ENCODE data around the gene MYEF2. TPM values are rescaled to one million over a fixed set of nuclear protein-coding genes. Genes with fewer than 3 reads are reported as not detected.

MYEF2 gene
- total RNA-seq, 1 donor from 2014 or later, result 13.6 TPM

GRCh38 chr15:48145923-48146322 lies 32.2 kb downstream of the MYEF2 start:
- Histone ChIP-seq H3K27ac (peak overlapping the region; percentile 70 to 76), H3K27me3 (no peaks in the 10 kb centered on the region), H3K36me3 (peaks cover 0 to 9% of the 10 kb centered on the region in 2 donors), H3K4me3 (no peak overlapping the region), H3K4me1 (peaks cover 0 to 28% of the 10 kb centered on the region in 2 donors), H3K9me3 (no peaks in the 10 kb centered on the region)
- DNase-seq (ENCODE audit: low spot score in 2 of 2), result no peak
- intact Hi-C loops (cut with DNase I), result no loop called here
- TF ChIP-seq, protein P1, sequence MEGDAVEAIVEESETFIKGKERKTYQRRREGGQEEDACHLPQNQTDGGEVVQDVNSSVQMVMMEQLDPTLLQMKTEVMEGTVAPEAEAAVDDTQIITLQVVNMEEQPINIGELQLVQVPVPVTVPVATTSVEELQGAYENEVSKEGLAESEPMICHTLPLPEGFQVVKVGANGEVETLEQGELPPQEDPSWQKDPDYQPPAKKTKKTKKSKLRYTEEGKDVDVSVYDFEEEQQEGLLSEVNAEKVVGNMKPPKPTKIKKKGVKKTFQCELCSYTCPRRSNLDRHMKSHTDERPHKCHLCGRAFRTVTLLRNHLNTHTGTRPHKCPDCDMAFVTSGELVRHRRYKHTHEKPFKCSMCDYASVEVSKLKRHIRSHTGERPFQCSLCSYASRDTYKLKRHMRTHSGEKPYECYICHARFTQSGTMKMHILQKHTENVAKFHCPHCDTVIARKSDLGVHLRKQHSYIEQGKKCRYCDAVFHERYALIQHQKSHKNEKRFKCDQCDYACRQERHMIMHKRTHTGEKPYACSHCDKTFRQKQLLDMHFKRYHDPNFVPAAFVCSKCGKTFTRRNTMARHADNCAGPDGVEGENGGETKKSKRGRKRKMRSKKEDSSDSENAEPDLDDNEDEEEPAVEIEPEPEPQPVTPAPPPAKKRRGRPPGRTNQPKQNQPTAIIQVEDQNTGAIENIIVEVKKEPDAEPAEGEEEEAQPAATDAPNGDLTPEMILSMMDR (IDR thresholded peaks at IDR 0.05), result no peak

DNA sequence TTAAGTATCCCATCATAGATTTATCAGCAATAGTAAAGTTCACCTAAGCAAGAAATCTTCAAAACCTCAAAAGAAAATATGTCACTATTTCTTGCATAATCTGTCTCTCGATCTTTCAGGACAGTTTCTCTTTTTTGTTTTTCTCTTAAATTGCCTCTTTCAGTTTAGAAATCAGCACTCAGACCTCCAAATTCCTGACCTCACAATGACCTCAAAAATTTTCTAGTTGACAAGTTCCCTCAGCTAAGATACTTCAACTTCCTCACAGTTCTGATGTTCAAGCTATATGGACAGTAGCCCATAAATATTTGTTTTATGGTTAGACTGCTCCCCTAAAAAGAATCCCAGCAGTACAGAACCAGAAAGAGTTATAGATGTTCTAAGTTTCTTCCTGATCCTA lies 33.2 kb downstream of the MYEF2 start:
- peaks cover 0 to 28% of the 10 kb centered on the region in 2 donors for H3K4me1 ChIP-seq
- no peaks in the 10 kb centered on the region for H3K27me3 ChIP-seq
- peak overlapping the region; percentile 70 to 76 for H3K27ac ChIP-seq
- no peak for DNase-seq (ENCODE audit: low spot score in 2 of 2)
- H3K9me3 ChIP-seq, result no peaks in the 10 kb centered on the region
- peak overlapping the region; percentile 9 to 23 for H3K4me3 ChIP-seq
- H3K36me3 ChIP-seq, result peaks cover 0 to 5% of the 10 kb centered on the region in 2 donors
- TF ChIP-seq, protein P1 (IDR thresholded peaks at IDR 0.05), result no peak
- intact Hi-C loops (cut with DNase I), result loop anchor here (5.0 kb wide), 1 partner anchor 77 kb away; no protein-coding TSS in a partner anchor

- no peak for DNase-seq (ENCODE audit: low spot score in 2 of 2)
- TF ChIP-seq, protein P1 (IDR thresholded peaks at IDR 0.05), result no peak
- Histone ChIP-seq H3K27me3 (no peaks in the 10 kb centered on the region), H3K4me3 (peak overlapping the region in 1 of 2 donors; percentile 12), H3K9me3 (no peaks in the 10 kb centered on the region), H3K4me1 (peaks cover 0 to 28% of the 10 kb centered on the region in 2 donors), H3K36me3 (peaks cover 0 to 2% of the 10 kb centered on the region in 2 donors), H3K27ac (peak overlapping the region; percentile 70 to 76)
- intact Hi-C loops (cut with DNase I), result loop anchor here (5.0 kb wide), 1 partner anchor 78 kb away; no protein-coding TSS in a partner anchor
Observed at GRCh38 chr15:48143856-48144255, 34.2 kb downstream of the MYEF2 start.

- Histone ChIP-seq H3K4me3 (no peak overlapping the region), H3K36me3 (no peaks in the 10 kb centered on the region), H3K27me3 (no peaks in the 10 kb centered on the region), H3K4me1 (peaks cover 0 to 2% of the 10 kb centered on the region in 2 donors), H3K27ac (no peak overlapping the region), H3K9me3 (no peaks in the 10 kb centered on the region)
- DNase-seq (ENCODE audit: low spot score in 2 of 2), result no peak
- TF ChIP-seq, protein P1 (IDR thresholded peaks at IDR 0.05), result no peak
- intact Hi-C loops (cut with DNase I), result no loop called here
Observed at GRCh38 chr15:48132874-48133273, 45.2 kb downstream of the MYEF2 start.

DNA sequence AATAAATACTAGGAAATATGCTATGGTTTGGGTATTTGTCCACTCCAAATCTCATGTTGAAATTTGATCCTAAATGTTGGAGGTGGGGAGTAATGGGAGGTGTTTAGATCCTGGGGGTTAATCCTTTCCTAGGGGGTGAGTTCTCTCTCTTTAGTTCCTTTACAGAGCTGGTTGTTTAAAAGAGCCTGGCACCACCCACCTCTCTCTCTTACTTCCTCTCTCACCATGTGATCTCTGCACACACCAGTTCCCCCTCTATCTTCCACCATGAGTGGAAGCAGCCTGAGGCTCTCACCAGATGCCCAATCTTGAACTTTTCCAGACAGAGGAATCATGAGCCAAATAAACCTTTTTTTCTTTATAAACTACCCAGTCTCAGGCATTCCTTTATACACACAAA lies 46.8 kb downstream of the MYEF2 start:
- intact Hi-C loops (cut with DNase I), result no loop called here
- TF ChIP-seq, protein P1 (IDR thresholded peaks at IDR 0.05), result no peak
- Histone ChIP-seq H3K36me3 (no peaks in the 10 kb centered on the region), H3K4me1 (peaks cover 0 to 2% of the 10 kb centered on the region in 2 donors), H3K27me3 (no peaks in the 10 kb centered on the region), H3K9me3 (no peaks in the 10 kb centered on the region), H3K4me3 (no peak overlapping the region), H3K27ac (no peak overlapping the region)
- DNase-seq (ENCODE audit: low spot score in 2 of 2), result no peak

All from ascending aorta (tissue), 2 donors.